HCT116 (cell line): ENCODE data around the gene CEP112. TPM values are rescaled to one million over a fixed set of nuclear protein-coding genes. Genes with fewer than 3 reads are reported as not detected.

Experiments used
- ATAC-seq: fragments of 200-7000 bp; cut with Tn5 transposase; 2 replicates; pipeline ENCODE4 v1.9.1; 2020; ENCODE audit warnings: mild to moderate bottlenecking, moderate library complexity
- BruUV-seq: library from RNA; stranded (reverse); fragments of 400-500 nt; replicated peaks from 2 replicates; lab custom pipeline; 2021; lab: Mats Ljungman, UMichigan
- CTCF ChIA-PET: fragments of 300-600 bp; sonication (Branson Sonifier 250); formaldehyde crosslinking; loops from one replicate; lab custom pipeline; 2021; ENCODE audit warnings: antibody characterized with exemption; lab: Charles Lee
- POLR2A ChIA-PET: fragments of 300-600, 350-600 bp; sonication (Branson Sonifier 250); formaldehyde crosslinking; loops from one replicate; lab custom pipeline; 2021; ENCODE audit warnings: antibody characterized with exemption; lab: Charles Lee
- RAD21 ChIA-PET, 2 experiments: fragments of 300-600 bp; sonication (Branson Sonifier 250); formaldehyde crosslinking; loops; one replicate each; lab custom pipeline; 2023; ENCODE audit warnings: low total read pairs in 2 of 2; ENCODE audit not compliant: uncharacterized antibody in 2 of 2, unreplicated experiment in 2 of 2, low non-redundant PET in 1 of 2; lab: Charles Lee
- DNase-seq: peaks from one replicate; pipeline ENCODE4 v3.0.0-alpha.2; 2010; ENCODE audit warnings: low read depth, low spot score
- H2AFZ ChIP-seq: fragments of 200-600 bp; shearing (Covaris generic), sonication (generic); 2 replicates; pipeline ENCODE4 v1.6.1; 2017; ENCODE audit warnings: low read depth, mixed run types, mixed read lengths, antibody characterized with exemption, low read length; ENCODE audit not compliant: poor library complexity, severe bottlenecking
- H3K27ac ChIP-seq: 2 replicates; pipeline ENCODE4 v1.5.1; 2012; ENCODE audit warnings: low read depth, low read length
- H3K27me3 ChIP-seq: fragments of 200-600 bp; sonication (generic); 2 replicates; pipeline ENCODE4 v1.6.1; 2016; ENCODE audit warnings: mixed run types, low read length, mixed read lengths; ENCODE audit not compliant: insufficient read depth
- H3K36me3 ChIP-seq, 2 experiments: fragments of 200-500 bp in 1 of 2; fragments of 200-600 bp in 1 of 2; sonication (Bioruptor generic) in 1 of 2; sonication (generic) in 1 of 2; 2 replicates each; pipeline versions ENCODE4 v1.5.1 to v1.6.1; 2014 to 2016; ENCODE audit warnings: low read length in 2 of 2, inconsistent platforms in 1 of 2, mixed read lengths in 1 of 2, mixed run types in 1 of 2; ENCODE audit not compliant: insufficient read depth in 2 of 2, control insufficient read depth in 1 of 2
- H3K4me1 ChIP-seq, 2 experiments: fragments of 200-600 bp in 1 of 2; sonication (generic) in 1 of 2; 2 replicates each; pipeline versions ENCODE4 v1.5.1 to v1.6.1; 2012 to 2017; ENCODE audit warnings: low read length in 2 of 2, inconsistent platforms in 1 of 2, mild to moderate bottlenecking in 1 of 2, mixed read lengths in 1 of 2, mixed run types in 1 of 2, moderate library complexity in 1 of 2; ENCODE audit not compliant: insufficient read depth in 2 of 2, control insufficient read depth in 1 of 2
- H3K4me2 ChIP-seq: fragments of 200-600 bp; sonication (generic); 2 replicates; pipeline ENCODE4 v1.6.1; 2017; ENCODE audit warnings: mixed run types, low read length, mixed read lengths
- H3K4me3 ChIP-seq, 2 experiments: fragments of 200-600 bp in 1 of 2; sonication (generic) in 1 of 2; replicated peaks in 1 of 2; 2 replicates each; pipeline ENCODE4 v1.5.1; 2011 to 2016; ENCODE audit warnings: low read length in 2 of 2, control low read depth in 1 of 2, low read depth in 1 of 2, mild to moderate bottlenecking in 1 of 2, mixed read lengths in 1 of 2, mixed run types in 1 of 2
- H3K79me2 ChIP-seq: fragments of 200-600 bp; sonication (generic); 2 replicates; pipeline ENCODE4 v1.6.1; 2017; ENCODE audit warnings: mild to moderate bottlenecking, mixed run types, low read length, moderate library complexity, mixed read lengths; ENCODE audit not compliant: insufficient read depth
- H3K9ac ChIP-seq: fragments of 200-600 bp; sonication (generic); 2 replicates; pipeline ENCODE4 v1.6.1; 2016; ENCODE audit warnings: low read length, mixed read lengths
- H3K9me2 ChIP-seq: fragments of 200-600 bp; sonication (generic), shearing (Covaris generic); 2 replicates; pipeline ENCODE4 v1.6.1; 2017; ENCODE audit warnings: mixed run types, mild to moderate bottlenecking, moderate library complexity; ENCODE audit not compliant: insufficient read depth
- H3K9me3 ChIP-seq, 2 experiments: fragments of 200-500 bp in 1 of 2; fragments of 200-600 bp in 1 of 2; sonication (Bioruptor generic) in 1 of 2; sonication (generic) in 1 of 2; 2 replicates each; pipeline ENCODE4 v1.6.1; 2014 to 2017; ENCODE audit warnings: low read length in 2 of 2, mixed read lengths in 2 of 2, inconsistent platforms in 1 of 2, low read depth in 1 of 2, mild to moderate bottlenecking in 1 of 2, mixed run types in 1 of 2, moderate library complexity in 1 of 2; ENCODE audit not compliant: control insufficient read depth in 1 of 2, insufficient read depth in 1 of 2
- H4K20me1 ChIP-seq: fragments of 200-600 bp; sonication (generic), shearing (Covaris generic); 2 replicates; pipeline ENCODE4 v1.6.1; 2017; ENCODE audit warnings: mixed run types, mild to moderate bottlenecking, moderate library complexity; ENCODE audit not compliant: insufficient read depth
- CBX3 ChIP-seq: IDR thresholded peaks from 2 replicates; pipeline ENCODE4 v1.6.1; 2012; ENCODE audit warnings: low read depth
- ELF1 ChIP-seq: IDR thresholded peaks from 2 replicates; pipeline ENCODE4 v1.6.1; 2012; ENCODE audit warnings: low read depth, borderline replicate concordance
- JUND ChIP-seq: IDR thresholded peaks from 2 replicates; pipeline ENCODE4 v1.6.1; 2012
- MAX ChIP-seq: IDR thresholded peaks from 2 replicates; pipeline ENCODE4 v1.6.1; 2012
- POLR2AphosphoS5 ChIP-seq: IDR thresholded peaks from 2 replicates; pipeline ENCODE4 v1.6.1; 2011; ENCODE audit warnings: mild to moderate bottlenecking, low read depth, low read length, moderate library complexity
- ZBTB33 ChIP-seq: IDR thresholded peaks from 2 replicates; pipeline ENCODE4 v1.6.1; 2011; ENCODE audit warnings: mild to moderate bottlenecking, low read length, moderate library complexity; ENCODE audit not compliant: insufficient replicate concordance; ENCODE audit errors: extremely low read depth
- ZFX ChIP-seq: fragments of 450-650 bp; IDR thresholded peaks from 2 replicates; pipeline ENCODE4 v1.6.1; 2017
- intact Hi-C: fragments of 100-400 bp; cut with micrococcal nuclease; formaldehyde crosslinking; loops from 2 replicates; pipeline ENCODE4 v1.10.0; 2022
- total RNA-seq: library from RNA; stranded (reverse); gene quantifications from one replicate; pipeline ENCODE4 v1.2.1, GENCODE V29; 2021; ENCODE audit not compliant: unreplicated experiment

The CEP112 gene
- total RNA-seq, 1 experiment from 2014 or later: 10.9 TPM

GRCh38 chr17:65718601-65719000 is 473.3 kb downstream of the CEP112 start:
- H3K4me2 ChIP-seq: no peak overlapping the region
- DNase-seq (no peak), ATAC-seq (no peak)
- H3K27me3 ChIP-seq: no peaks in the 10 kb centered on the region
- H3K36me3 ChIP-seq: no peaks in the 10 kb centered on the region
- ChIA-PET CTCF (no interaction called here), POLR2A (no interaction called here), RAD21 (no interaction called here)
- H3K9me2 ChIP-seq: no peaks in the 10 kb centered on the region
- H3K9me3 ChIP-seq: no peaks in the 10 kb centered on the region
- no peak overlapping the region for H3K4me3 ChIP-seq
- intact Hi-C loops: no loop called here
- no peaks in the 10 kb centered on the region; a peak in 1 of 4 replicates for H3K4me1 ChIP-seq
- H3K27ac ChIP-seq: no peak overlapping the region
- H3K79me2 ChIP-seq: no peaks in the 10 kb centered on the region
- no peak overlapping the region for H2AFZ ChIP-seq
- H3K9ac ChIP-seq: no peak overlapping the region
- no TSS peak for BruUV-seq
- TF ChIP-seq ELF1 (no peak), ZBTB33 (no peak), MAX (no peak), ZFX (no peak), JUND (no peak), CBX3 (no peak), POLR2AphosphoS5 (no peak)
- TF ChIP-seq, all 23 proteins: peak for 0
- no peaks in the 10 kb centered on the region for H4K20me1 ChIP-seq
